ENCODE measurements around the gene ESYT2.

ESYT2 gene

DNA sequence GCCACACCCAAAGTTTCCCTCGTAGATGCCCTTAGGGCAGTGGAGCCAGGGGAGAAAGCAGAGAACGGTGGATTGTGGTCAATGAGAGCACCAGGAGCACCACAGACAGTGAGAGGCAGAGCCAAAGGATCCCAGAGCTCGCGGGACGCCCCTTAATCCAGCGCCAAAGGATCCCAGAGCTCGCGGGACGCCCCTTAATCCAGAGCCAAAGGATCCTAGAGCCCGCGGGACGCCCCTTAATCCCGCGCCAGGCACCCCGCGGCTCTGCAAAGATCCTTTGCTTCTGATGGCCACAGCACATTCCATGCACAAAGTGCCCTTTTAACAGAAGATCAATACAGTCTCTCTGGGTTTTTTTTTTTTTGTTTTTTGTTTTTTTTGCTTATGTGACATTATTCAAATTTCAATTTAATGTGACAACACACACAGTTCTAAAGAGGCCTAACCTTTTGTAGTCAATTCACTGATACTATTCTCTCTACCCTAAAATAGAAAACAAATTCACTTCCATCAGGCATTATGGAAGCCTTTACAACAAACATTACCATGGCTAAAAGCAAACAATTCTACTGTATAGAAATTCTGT, 71.8 kb downstream of the ESYT2 start:
- ChIA-PET CTCF (no interaction called here), POLR2A (no interaction called here)
- DNase-seq (ENCODE audit: extremely low spot score) = no peak
- TF ChIP-seq, protein P1, sequence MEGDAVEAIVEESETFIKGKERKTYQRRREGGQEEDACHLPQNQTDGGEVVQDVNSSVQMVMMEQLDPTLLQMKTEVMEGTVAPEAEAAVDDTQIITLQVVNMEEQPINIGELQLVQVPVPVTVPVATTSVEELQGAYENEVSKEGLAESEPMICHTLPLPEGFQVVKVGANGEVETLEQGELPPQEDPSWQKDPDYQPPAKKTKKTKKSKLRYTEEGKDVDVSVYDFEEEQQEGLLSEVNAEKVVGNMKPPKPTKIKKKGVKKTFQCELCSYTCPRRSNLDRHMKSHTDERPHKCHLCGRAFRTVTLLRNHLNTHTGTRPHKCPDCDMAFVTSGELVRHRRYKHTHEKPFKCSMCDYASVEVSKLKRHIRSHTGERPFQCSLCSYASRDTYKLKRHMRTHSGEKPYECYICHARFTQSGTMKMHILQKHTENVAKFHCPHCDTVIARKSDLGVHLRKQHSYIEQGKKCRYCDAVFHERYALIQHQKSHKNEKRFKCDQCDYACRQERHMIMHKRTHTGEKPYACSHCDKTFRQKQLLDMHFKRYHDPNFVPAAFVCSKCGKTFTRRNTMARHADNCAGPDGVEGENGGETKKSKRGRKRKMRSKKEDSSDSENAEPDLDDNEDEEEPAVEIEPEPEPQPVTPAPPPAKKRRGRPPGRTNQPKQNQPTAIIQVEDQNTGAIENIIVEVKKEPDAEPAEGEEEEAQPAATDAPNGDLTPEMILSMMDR (IDR thresholded peaks at IDR 0.05; ENCODE audit: control extremely low read depth, extremely low read depth, low read depth, missing control alignments) = no peak

- CTCF ChIA-PET = interaction anchor here (1.4 to 1.5 kb wide), 3 partner anchors 9 to 29 kb away, joined by 3 read pairs; no protein-coding TSS in a partner anchor
- no peak for DNase-seq (ENCODE audit: extremely low spot score)
- POLR2A ChIA-PET = interaction anchor here (0.9 kb wide), 1 partner anchor 14 kb away, joined by 3 read pairs; no protein-coding TSS in a partner anchor
- TF ChIP-seq, protein P1 (IDR thresholded peaks at IDR 0.05; ENCODE audit: control extremely low read depth, extremely low read depth, low read depth, missing control alignments) = no peak
Measured at GRCh38 chr7:158754746-158755444, 74.4 kb downstream of the ESYT2 start.

GRCh38 chr7:158753900-158754299, 75.4 kb downstream of the ESYT2 start:
- ChIA-PET POLR2A (interaction anchor here (0.9 kb wide), 1 partner anchor 13 kb away, joined by 3 read pairs; no protein-coding TSS in a partner anchor), CTCF (interaction anchor here (1.0 to 1.5 kb wide), 5 partner anchors 9 to 28 kb away, joined by 3 to 5 read pairs (median 4); no protein-coding TSS in a partner anchor)
- no peak for DNase-seq (ENCODE audit: extremely low spot score)
- TF ChIP-seq, protein P1 (IDR thresholded peaks at IDR 0.05; ENCODE audit: control extremely low read depth, extremely low read depth, low read depth, missing control alignments) = no peak

DNA sequence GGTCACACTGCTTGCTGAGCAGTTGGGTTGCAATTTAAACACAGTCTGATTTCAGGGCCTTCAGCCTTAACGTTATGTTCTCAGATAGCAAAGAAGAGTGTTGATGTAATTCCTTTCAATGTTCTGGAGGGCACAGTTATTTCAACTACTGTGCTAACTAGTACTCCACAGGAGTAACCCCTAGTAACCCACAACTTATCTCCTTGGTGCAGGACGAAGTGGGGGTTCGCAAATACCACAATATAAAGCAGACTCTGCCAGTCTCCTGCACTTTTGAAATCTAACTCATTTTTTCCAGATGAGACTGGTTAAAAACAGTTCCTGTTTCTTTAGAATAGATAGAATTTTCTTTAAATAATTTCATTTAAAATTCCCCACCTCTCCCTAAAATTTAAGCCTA, 77.6 kb downstream of the ESYT2 start:
- CTCF ChIA-PET = interaction anchor here (1.0 kb wide), 1 partner anchor 19 kb away, joined by 3 read pairs; no protein-coding TSS in a partner anchor
- no peak for DNase-seq (ENCODE audit: extremely low spot score)
- TF ChIP-seq, protein P1 (IDR thresholded peaks at IDR 0.05; ENCODE audit: control extremely low read depth, extremely low read depth, low read depth, missing control alignments) = no peak
- POLR2A ChIA-PET = no interaction called here

DNA sequence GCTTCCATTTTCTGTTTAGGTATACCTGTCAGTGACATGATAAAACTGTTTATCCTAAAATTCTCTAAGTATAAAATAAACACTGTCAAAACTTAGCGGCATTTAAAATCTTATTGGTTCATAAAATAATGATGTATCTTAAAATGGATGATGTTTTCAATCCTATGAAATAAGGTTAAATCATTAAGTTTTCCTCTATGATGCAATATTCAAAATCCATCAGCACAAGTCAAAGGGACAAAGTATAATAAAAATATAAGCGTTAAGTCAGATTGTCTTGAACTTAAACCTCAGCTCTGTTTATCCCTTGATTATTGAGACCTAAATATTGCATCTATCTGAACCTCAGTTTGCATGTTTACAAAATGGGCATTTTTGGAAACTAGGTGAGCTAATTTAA, 78.1 kb downstream of the ESYT2 start:
- TF ChIP-seq, protein P1 (IDR thresholded peaks at IDR 0.05; ENCODE audit: control extremely low read depth, extremely low read depth, low read depth, missing control alignments) = no peak
- ChIA-PET CTCF (interaction anchor here (1.7 kb wide), 1 partner anchor 10 kb away, joined by 3 read pairs; no protein-coding TSS in a partner anchor), POLR2A (no interaction called here)

DNA sequence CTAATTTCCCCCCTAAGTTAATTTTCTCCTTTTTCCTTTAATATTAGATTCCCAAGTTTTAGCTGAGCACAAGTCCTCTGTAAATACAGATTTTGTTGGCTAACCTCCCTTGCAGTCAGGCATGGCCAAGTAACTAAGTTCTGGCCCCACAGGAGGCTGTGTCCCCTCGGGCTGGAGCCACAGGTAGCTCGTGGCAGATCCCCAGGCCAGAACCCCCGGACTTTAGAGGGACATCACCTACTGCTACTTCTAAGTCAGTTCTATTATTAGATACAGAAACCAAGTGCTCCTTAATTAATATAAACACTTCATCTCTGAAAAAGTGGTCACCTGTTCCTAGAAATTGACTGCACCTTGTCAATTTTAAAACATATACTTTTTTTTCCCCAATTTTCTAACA, 78.6 kb downstream of the ESYT2 start:
- TF ChIP-seq, protein P1 (IDR thresholded peaks at IDR 0.05; ENCODE audit: control extremely low read depth, extremely low read depth, low read depth, missing control alignments) = no peak
- ChIA-PET POLR2A (no interaction called here), CTCF (interaction anchor here (1.7 to 2.6 kb wide), 2 partner anchors 9 to 10 kb away, joined by 3 to 7 read pairs; no protein-coding TSS in a partner anchor)
- DNase-seq (ENCODE audit: extremely low spot score) = no peak

More for the DNA sequence above, 78.1 kb downstream of the ESYT2 start:
- no peak for DNase-seq (ENCODE audit: extremely low spot score)
